B cell (primary cell): Measurements from ENCODE around the gene NABP1.

Experiments
- EZH2 ChIP-seq: IDR thresholded peaks from 2 replicates; pipeline ENCODE4 v1.6.1; 2012; ENCODE audit warnings: borderline replicate concordance, low read depth, mild to moderate bottlenecking, moderate library complexity, low read length; ENCODE audit not compliant: insufficient read depth, poor library complexity, severe bottlenecking
- TF ChIP-seq, protein P1 (sequence below): fragments of 200-600 bp; IDR thresholded peaks from one replicate; pipeline ENCODE4 v1.8.0; 2022; ENCODE audit warnings: antibody characterized with exemption, mild to moderate bottlenecking

DNA sequence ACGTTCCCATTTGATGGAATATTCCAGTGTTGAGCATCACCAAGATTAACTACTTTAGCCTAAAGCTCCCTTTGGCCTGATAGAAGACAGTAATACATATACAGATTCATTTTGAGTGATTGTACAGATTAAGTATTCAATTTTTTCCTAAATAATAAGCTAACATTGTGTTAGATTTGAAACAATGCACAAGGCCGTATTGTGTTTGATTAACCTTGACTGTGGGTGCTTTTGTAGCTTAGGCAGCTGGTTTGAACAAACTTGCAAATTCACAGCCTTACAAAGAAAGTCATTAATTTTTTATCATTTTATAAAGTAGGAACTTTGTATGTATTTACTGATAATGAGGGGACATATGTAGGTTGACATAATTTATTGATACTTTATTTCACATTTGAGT, 29.6 kb downstream of the NABP1 start:
- TF ChIP-seq, protein P1, sequence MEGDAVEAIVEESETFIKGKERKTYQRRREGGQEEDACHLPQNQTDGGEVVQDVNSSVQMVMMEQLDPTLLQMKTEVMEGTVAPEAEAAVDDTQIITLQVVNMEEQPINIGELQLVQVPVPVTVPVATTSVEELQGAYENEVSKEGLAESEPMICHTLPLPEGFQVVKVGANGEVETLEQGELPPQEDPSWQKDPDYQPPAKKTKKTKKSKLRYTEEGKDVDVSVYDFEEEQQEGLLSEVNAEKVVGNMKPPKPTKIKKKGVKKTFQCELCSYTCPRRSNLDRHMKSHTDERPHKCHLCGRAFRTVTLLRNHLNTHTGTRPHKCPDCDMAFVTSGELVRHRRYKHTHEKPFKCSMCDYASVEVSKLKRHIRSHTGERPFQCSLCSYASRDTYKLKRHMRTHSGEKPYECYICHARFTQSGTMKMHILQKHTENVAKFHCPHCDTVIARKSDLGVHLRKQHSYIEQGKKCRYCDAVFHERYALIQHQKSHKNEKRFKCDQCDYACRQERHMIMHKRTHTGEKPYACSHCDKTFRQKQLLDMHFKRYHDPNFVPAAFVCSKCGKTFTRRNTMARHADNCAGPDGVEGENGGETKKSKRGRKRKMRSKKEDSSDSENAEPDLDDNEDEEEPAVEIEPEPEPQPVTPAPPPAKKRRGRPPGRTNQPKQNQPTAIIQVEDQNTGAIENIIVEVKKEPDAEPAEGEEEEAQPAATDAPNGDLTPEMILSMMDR: no peak
- TF ChIP-seq EZH2: no peak
